Muscle of back (tissue), 11 donors: ENCODE measurements around the gene SLC26A2. TPM values are rescaled to one million over a fixed set of nuclear protein-coding genes. Genes with fewer than 3 reads are reported as not detected.

ENCODE experiments used
- DNase-seq, 3 donors: peaks; one replicate each; pipeline versions ENCODE4 v3.0.0 to v3.0.0-alpha.2; 2013
- polyA plus RNA-seq, 10 donors: library from polyadenylated mRNA; unstranded; fragments of 120-200 nt; gene quantifications; one replicate each; pipeline ENCODE4 v1.2.1, GENCODE V29; 2013; ENCODE audit not compliant: insufficient read length in 10 of 10

The SLC26A2 gene
- polyA plus RNA-seq, 10 donors, result 9.4 to 13.1 (median 11.3) TPM

DNA sequence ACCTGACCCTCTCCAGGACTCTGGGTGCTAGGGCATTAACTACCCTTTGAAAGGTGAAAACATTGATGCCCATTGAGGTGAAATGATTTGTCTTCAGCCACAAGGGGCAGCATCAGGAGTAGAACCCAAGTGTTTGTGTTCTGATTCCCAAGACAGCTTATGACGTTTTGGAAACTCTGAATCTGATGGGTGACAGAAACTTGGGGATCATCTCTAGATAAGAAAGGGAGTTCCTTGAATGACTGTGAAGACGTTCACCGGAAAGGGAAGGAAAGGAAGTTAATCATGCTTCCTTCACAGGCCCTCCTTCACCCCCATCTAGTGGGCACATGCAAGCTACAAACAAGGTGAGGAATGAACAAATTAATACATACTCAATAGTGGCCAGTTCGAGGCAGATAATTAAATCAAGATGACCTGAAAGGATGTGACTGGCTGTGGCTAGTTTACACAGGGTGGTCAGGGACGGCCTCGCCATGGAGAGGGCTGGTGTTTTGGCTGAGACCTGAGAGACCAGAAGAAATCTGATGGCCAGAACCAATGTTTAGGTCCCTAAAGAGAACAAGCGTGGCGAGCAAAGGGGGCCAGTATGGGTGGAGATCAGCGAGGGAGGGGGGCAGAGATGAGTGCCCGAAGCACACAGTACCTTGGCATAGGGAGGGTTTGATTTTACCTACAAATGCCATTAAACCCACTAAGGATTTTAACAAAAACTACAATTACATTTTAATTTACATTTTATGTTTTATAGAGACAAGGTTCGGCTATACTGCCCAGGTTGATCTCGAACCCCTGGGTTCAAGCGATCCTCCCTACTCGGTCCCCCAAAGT is 937 bp upstream of the SLC26A2 start:
- DNase-seq, result peak; percentile 16 to 53 (median 41)

DNA sequence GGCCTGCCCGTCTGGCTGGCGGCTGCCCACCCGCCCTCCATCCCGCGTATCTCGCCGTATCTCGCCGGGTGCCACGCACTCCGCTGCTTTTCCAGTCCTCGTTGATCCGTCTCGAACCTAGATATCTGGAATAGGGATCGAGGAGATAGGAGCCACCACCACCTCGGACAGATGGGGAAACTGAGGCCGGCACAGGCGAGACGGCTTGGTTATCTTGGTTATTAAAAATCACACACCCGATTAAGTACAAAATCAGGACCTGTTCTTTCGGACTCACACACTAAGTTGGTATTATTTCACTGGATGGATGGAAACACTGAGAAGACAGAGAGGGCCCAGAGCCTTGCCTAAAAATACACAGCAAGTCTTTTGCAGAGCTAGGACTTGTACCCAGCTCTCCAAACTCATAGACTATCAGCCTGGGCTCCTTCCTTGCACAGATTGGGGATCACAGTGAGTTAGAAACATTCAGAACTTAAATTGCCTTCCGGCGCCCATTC is 678 bp downstream of the SLC26A2 start:
- no peak for DNase-seq

DNA sequence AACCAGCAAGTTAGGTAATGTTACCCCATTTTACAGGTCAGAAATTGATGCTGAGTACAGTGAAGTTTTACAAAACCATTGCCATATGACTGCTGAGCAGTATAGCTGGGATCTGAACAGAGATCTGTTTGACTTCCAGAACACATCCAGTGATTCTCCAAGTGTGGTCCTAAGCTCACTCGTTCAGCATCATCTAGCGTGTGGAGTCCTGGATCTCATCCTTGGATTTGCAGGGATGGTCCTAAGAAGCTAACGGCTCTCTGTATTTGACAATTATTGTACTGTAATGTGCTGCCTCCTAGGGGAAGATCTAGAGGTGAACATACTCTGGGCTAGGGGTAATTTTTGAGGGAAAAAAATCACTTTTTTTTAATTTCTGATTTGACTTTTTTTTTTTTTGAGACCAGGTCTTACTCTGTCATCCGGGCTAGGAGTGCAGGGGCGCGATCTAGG is 1.4 kb downstream of the SLC26A2 start:
- peak; percentile 15 to 51 (median 17) for DNase-seq

DNA sequence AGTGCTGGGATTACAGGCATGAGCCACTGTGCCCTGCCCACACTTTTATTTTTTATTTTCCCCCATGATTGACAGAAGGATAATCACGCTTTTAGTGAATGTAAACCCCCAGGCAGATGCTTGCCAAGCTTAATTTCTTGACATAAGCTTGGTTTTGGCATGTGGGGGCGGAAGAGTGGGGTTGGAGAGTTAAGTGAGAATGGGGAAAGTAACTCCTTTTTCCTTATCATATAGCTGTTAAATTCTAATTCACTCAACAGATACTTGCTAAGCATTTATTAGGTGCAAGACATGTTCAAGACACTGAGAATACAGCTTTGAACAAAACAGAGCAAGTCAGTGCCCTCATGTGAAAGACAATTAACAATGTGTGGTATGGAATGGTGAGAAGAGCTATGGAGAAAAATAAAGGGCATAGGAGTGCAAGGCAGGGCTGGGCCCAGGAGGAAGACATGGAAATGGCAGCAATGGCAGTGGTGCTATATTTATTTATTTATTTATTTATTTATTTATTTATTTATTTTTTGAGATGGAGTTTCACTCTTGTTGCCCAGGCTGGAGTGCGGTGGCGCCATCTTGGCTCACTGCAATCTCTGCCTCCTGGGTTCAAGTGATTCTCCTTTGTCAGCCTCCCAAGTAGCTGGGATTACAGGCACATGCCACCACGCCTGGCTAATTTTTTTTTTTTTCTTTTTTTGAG is 2.2 kb downstream of the SLC26A2 start:
- DNase-seq, result no peak

DNA sequence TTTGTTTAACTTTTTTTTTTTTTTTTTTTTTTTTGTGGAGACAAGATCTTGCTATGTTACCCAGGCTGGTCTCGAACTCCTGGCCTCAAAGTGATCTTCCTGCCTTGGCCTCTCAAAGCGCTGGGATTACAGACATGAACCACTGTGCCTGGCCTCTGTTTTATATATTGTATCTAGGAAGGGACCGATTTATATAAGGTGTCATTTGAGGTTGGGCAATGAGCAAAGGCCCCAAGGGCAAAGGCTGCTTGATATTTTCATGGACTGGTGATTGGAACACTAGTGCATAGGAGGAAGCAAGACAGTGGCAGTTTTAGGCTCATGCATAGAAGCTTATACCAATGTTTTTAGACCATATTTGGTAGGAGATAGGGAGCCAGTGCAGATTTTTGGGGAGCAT is 3.2 kb downstream of the SLC26A2 start:
- DNase-seq, result no peak

DNA sequence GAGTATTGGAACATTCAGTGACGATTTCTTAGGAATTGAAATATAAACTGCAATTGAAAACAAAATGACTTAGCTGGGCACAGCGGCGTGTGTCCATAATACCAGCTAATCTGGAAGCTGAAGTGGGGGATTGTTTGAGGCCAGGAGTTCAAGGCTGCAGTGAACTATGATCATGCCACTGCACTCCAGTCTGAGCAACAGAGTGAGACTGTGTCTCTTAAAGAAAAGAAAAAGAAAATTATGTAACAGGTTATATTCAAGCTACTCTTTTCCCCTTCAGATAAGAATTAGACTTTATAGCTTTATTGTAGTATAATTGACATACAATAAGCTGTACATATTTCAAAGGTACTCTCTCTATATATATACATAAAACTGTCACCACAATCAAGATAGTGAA is 6.4 kb downstream of the SLC26A2 start:
- no peak for DNase-seq

DNA sequence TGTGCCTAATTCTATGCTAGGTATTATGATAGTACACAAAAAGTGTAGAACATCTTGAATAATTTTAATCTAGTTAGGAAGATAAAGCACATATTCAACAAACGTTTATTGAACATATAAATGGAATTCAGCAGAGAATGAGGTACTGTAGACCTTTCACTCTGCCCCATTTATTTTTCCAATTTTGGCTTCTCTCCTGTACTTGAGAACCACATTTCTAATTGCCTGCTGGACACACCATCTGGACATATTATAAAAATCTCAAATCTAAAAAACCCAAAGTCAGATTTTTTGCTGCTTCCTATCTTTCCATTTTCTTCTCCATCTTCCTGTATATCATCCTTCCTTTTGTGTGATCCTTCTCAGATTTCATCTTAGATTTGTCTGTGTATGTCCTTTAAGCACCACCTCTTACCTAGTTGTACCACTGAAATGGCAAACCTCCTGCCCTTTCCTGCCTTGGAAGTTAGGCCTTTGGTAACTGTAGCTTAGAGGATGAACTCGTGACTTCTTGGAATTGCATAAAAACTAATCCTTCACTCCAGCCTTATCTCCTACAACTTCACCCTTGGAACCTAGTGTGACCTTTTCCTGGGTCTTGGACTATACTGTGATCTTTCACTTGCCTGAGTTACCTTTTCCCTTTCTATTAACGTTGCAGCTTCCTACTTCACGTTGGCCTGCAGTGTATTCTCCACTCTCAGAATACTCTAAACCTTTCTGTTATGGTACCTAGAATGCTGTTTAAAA is 8.8 kb downstream of the SLC26A2 start:
- no peak for DNase-seq

DNA sequence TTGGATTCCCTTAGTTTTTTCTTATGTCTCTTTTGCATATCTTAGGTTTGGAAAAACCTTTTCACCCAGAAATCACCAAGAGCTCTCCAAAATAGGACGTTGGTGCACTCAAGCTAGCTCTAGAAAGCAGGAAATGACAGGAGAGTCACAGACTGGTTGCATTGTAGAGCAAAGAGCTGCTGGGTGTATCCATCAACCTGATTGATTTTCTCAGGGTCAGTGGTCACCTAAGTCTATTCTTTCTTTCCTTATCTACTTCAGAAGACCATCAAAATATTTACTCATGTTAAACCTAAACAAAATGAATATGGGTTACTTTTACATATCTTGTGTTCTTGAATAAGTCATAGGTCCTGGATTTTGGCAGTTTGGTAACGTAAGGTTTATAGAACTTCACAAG is 14.9 kb downstream of the SLC26A2 start:
- DNase-seq, result no peak

DNA sequence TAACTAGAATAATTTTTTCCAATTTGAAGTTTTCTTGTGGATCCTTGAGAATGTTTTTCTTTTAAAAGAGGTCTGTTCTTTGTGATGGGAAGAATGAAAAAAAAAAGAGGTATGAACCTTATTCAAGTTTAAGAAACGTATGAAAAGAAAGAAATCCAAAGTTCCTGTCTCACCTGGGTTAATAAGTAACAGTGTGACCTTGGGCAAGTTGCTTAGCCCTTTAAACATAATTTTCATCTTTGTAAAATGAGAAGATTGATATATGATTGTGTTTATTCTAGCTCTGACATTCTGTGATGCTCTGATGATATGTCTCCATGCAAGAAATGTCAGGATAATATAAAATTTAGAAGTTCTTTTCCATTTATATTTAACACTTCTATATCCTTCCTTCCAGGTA is 19.3 kb downstream of the SLC26A2 start:
- no peak for DNase-seq

DNA sequence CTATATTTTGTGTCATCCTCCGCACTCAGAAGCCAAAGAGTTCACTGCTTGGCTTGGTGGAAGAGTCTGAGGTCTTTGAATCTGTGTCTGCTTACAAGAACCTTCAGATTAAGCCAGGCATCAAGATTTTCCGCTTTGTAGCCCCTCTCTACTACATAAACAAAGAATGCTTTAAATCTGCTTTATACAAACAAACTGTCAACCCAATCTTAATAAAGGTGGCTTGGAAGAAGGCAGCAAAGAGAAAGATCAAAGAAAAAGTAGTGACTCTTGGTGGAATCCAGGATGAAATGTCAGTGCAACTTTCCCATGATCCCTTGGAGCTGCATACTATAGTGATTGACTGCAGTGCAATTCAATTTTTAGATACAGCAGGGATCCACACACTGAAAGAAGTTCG is 20.6 kb downstream of the SLC26A2 start:
- DNase-seq, result no peak

DNA sequence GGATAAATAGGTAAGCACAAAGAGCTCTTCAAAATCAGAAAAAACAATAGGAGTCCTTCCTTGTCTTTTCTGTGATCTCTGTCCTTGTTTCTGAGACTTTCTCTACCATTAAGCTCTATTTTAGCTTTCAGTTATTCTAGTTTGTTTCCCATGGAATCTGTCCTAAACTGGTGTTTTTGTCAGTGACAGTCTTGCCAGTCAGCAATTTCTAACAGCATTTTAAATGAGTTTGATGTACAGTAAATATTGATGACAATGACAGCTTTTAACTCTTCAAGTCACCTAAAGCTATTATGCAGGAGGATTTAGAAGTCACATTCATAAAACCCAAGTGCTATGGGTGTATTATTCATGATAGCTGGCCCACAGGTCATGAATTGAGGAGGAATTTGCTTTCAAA is 21.9 kb downstream of the SLC26A2 start:
- DNase-seq, result no peak

DNA sequence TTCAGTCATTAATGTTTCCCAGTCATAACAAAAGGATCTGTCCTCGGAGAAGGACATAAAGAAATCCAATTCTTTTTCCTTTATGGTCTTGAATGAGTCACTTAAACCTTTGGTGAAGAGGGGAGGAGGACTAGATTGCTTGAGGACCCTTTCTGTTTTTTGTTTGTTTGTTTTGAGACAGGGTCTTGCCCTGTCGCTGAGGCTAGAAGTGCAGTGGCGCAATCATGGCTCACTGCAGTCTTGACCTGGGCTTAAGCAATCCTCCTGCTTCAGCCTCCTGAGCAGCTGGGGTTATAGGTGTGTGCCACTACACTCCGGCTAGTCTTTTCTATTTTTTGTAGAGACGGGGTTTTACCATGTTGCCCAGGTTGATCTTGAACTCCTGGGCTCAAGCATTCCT is 27.6 kb downstream of the SLC26A2 start:
- DNase-seq, result no peak

DNA sequence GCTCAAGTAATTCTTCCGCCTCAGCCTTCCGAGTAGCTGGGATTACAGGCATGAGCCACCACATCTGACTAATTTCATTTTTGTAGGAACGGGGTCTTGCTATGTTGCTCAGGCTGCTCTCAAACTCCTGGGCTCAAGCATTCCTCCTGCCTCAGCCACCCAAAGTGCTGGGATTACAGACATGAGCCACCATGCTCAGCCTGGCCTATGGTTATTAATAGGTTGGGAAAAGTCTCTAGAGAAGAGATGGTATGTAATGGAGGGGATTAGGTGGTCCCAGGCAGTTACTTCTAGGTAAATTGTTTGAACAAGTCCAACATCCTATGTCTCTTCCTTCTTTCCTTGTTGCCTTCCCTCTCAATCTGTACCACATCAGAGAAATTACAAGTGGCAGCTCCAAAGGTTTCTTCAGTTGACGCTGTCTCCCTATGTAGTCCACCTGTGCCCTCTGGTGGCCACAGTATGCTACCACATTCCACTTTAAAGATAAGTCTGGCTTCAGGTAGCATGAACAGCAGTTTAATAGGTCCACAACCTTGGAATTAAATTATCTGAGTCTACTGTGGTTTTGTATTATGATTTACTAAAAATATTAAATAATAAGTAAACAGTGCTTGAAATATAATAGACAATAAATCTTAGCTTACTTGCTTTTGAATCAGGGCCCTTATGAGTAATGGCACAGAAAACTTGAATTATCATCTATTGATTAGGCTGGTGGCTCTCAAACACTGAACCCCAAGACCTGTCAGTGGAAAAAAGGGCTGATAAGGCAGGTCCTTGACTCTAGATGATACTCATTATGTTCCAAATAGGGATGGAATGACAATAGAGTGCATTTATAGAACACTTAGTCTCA is 30.2 kb downstream of the SLC26A2 start:
- DNase-seq, result peak; percentile 65 to 81 (median 66)

DNA sequence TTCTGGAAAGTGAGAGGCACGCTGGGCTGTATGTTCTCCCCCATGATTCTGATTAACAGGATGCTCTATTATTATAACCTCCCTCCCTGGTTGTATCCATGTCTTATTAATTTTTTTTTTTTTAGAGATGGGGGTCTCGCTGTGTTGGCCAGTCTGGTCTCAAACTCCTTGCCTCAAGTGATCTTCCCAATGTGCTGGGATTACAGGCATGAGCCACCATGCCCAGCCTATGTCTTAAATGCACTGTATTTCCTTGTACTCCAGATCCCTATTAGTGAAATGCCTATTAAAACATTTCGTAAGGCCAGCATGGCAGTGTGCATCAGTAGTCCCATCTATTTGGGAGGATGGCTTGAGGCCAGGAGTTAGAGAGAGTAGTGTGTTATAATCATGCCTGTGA is 32.9 kb downstream of the SLC26A2 start:
- DNase-seq, result no peak

DNA sequence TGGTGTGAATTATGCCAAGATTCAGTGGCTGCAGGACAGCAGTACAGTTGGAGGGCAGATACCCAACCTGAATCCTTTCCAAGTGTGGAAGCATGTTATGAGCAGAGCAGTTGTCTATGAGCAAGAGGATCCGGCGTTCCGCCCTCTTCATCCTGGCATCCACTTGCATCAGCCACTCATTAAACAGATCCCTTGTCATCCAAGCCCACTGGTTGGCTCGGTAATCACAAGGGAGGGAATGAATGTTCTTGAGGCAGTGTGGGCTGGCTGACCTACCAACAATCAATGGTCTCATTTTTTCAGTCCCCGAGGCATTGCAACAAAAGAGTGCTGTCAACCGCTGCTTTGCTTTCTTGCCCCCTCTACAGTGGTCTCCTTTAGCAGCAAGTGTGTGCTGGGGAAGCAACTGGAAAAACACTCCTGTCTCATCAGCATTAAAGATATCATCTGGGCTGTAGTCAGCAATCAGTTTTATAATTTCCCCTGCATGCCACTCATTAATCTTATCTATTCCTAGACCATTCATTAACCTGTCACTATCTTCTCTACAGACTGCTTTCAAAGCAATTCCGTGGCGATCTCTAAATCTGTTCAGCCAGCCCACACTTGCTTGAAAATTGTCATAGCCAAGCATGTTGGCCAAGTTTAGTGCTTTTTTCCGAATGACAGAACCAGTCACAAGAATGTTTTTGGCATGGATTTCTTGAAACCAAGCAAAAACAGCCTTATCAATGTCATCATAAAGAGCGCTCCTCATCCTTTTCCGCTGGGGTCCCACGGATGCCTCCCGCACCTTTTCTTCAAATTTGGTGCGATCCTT is 35.0 kb downstream of the SLC26A2 start:
- no peak for DNase-seq

DNA sequence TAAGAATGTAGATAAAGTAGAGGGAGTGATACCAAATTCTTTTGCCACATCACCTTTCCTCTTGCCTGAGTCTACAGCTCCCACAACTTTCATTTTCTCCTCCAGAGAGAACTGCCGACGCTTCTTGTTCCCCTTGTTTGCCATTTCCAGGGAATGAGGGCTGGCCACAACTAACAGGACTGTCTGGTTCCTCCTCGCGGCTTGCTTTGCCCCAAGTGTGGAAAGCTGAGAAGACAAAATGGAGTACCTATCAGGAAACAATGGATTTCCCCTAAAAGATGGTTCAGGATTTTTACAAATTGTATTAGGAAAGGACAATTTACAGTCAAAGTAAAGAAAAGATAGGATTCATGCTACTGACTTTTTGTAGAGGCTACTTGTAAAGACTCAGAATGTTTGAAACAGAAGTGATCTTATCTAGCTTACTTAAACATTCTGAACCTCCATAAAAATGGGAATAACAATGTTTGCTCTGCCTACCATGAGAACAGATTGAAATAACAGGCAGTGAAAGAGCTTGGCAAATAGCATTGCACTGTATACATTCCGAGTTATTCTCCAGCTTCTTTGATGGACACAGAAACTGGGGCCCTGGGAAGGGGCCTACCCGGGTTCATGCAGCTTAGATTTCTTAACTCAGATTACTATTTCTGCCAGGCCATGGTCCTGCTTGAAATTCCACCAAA is 35.8 kb downstream of the SLC26A2 start:
- no peak for DNase-seq

DNA sequence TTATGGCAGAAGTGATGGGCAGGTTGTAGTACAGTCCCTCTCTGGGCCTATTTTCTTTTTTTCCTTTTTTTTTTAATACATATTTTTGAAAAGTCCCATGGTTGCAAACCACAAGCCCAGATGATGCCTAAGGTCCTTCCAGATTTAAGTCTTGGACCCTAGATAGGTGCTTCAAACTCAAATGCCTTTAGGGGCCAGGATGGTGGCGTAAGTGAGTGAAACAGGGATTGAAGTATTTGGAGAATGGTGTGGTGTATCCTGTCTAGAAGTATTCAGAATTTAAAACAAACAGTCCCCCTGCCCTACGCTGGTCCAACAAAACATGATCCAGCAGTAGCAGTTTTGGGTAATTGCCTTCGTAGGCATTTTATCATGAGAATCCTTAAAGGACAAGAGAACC is 37.7 kb downstream of the SLC26A2 start:
- no peak for DNase-seq

DNA sequence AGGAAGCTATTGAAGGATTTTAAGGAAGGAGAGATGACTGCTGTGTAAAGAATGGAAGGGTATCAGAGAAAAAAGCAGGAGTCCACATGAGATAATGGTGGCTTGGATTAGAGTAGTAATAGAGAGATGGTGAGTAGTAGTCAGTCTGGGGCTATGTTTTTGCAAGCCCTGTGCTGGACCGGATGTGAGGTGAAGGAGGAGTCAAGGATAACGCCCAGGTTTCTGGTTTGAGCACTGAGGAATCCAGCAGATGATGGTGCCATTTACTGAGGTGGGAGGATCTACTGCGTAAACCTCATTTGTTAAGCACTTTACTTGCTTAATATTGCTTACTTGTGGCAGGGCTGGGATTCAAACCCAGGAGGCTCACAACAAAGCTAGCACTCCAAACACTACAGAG is 38.8 kb downstream of the SLC26A2 start:
- DNase-seq, result no peak

DNA sequence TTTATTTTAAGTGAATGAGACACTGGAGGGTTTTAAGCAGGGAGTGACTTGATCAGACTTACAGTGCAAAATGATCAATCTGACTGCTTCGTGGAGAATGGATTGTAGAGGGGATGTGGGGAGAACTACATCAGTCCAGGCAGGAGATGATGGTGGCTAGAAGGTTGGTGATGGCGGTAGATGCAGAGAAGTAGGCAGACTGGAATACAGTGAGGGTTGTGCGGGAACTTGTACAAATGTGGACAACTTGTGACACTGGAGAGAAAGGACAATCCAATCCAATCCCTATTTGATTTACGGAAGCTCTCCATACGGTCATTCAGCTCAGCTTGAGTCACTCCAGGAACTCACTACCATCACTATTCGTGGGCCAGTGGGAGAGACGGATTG is 39.3 kb downstream of the SLC26A2 start:
- DNase-seq, result no peak
